ENCODE results near the gene KIF21B. TPM values are rescaled to one million over a fixed set of nuclear protein-coding genes. Genes with fewer than 3 reads are reported as not detected.

KIF21B gene
- total RNA-seq, 1 donor from 2014 or later: 18.4 TPM

DNA sequence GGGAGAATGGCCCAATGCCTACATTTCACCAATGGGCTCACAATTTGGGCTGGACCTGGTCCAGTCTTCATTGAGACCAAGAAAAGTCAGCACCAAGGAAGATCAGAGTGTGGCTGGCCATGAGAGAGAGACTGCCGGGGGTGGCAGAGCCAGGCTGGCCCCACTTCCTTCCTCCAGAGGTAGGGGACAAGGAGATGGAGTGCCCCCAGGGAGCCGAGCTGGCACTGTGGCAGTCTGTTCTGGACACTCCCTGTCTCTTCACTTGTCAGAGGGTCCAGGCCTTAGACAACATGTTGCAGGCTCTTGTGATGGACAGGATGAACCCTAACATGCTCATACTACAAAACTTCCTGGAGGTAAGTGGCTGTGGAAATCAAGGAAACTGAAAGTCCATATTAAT, 101.1 kb downstream of the KIF21B start:
- TF ChIP-seq, protein P1, sequence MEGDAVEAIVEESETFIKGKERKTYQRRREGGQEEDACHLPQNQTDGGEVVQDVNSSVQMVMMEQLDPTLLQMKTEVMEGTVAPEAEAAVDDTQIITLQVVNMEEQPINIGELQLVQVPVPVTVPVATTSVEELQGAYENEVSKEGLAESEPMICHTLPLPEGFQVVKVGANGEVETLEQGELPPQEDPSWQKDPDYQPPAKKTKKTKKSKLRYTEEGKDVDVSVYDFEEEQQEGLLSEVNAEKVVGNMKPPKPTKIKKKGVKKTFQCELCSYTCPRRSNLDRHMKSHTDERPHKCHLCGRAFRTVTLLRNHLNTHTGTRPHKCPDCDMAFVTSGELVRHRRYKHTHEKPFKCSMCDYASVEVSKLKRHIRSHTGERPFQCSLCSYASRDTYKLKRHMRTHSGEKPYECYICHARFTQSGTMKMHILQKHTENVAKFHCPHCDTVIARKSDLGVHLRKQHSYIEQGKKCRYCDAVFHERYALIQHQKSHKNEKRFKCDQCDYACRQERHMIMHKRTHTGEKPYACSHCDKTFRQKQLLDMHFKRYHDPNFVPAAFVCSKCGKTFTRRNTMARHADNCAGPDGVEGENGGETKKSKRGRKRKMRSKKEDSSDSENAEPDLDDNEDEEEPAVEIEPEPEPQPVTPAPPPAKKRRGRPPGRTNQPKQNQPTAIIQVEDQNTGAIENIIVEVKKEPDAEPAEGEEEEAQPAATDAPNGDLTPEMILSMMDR (IDR thresholded peaks at IDR 0.05; ENCODE audit: insufficient read depth, low read length, poor library complexity, severe bottlenecking): no peak
- Histone ChIP-seq H3K36me3 (ENCODE audit: control insufficient read depth, insufficient read depth, low read length) (no peaks in the 10 kb centered on the region), H3K4me3 (ENCODE audit: low read depth, low read length) (no peak overlapping the region), H3K27me3 (ENCODE audit: control insufficient read depth, insufficient read depth, low read length) (no peaks in the 10 kb centered on the region)
- no peak for DNase-seq (ENCODE audit: low read depth)

DNA sequence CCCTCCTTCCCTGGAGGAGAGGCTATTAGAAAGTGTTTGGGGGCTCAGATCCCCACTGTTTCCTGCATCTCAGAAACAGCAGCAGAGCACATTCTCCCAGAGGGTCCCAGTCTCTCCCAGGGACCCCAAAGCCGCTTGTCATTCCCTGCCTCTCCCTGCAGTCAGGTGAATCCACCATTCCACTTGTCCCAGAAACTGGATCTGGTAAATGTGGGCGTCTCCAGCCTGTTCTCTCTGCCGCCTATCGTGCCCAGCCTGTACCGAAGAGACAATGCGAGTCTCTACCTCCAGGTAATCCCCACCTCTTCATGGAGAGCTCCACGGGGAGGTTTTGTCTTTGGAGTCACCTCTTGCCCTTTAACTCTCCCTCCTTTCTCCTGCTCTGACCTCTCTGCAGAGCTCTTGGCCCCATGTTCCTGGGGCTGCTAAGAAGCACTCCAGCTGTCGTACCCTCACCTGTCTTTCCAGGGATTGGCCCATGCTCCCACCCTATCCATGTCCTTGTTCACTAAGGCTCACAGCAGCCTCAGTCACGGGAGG, 101.9 kb downstream of the KIF21B start:
- no peak overlapping the region for H3K4me3 ChIP-seq (ENCODE audit: low read depth, low read length)
- H3K27me3 ChIP-seq (ENCODE audit: control insufficient read depth, insufficient read depth, low read length): no peaks in the 10 kb centered on the region
- TF ChIP-seq, protein P1 (IDR thresholded peaks at IDR 0.05; ENCODE audit: insufficient read depth, low read length, poor library complexity, severe bottlenecking): no peak
- DNase-seq (ENCODE audit: low read depth): no peak
- H3K36me3 ChIP-seq (ENCODE audit: control insufficient read depth, insufficient read depth, low read length): no peaks in the 10 kb centered on the region

Other genes starting within 250 kb of the KIF21B start
- gene GPR25, start 150.7 kb downstream of the KIF21B start, total RNA-seq: not detected in 2 replicates
- gene INAVA, start 128.8 kb downstream of the KIF21B start, total RNA-seq: 185 and 292 TPM in 2 replicates
- gene CACNA1S, start 88.7 kb upstream of the KIF21B start, total RNA-seq: not detected in 2 replicates
- not detected in 2 replicates for gene ASCL5, start 103.5 kb upstream of the KIF21B start, total RNA-seq
- gene TMEM9, start 130.8 kb upstream of the KIF21B start, total RNA-seq: 103 and 120 TPM in 2 replicates
- 0.48 and 0.54 TPM in 2 replicates for gene IGFN1, start 167.1 kb upstream of the KIF21B start, total RNA-seq

Data from kidney epithelial cell (primary cell).